ENCODE measurements around the gene HCFC2. TPM values are rescaled to one million over a fixed set of nuclear protein-coding genes. Genes with fewer than 3 reads are reported as not detected.

The HCFC2 gene
- total RNA-seq, 1 donor from 2014 or later, result 14.8 TPM

GRCh38 chr12:104133866-104134265, 69.5 kb downstream of the HCFC2 start:
- H3K36me3 Mint-ChIP-seq, result peaks cover 6% of the 10 kb centered on the region
- H3K4me1 Mint-ChIP-seq, result peaks cover 36% of the 10 kb centered on the region
- H3K4me3 Mint-ChIP-seq, result no peak overlapping the region
- H3K27ac Mint-ChIP-seq, result no peak overlapping the region
- no peak for DNase-seq (ENCODE audit: low spot score in 2 of 2, unreplicated experiment in 2 of 2)
- H3K9me3 Mint-ChIP-seq, result no peaks in the 10 kb centered on the region
- no peaks in the 10 kb centered on the region for H3K27me3 Mint-ChIP-seq (ENCODE audit: low read depth)
- no peak for TF ChIP-seq CTCF (IDR thresholded peaks at IDR 0.05; ENCODE audit: unreplicated experiment)

GRCh38 chr12:104134882-104135281, 70.6 kb downstream of the HCFC2 start:
- peaks cover 3% of the 10 kb centered on the region for H3K36me3 Mint-ChIP-seq
- H3K9me3 Mint-ChIP-seq, result no peaks in the 10 kb centered on the region
- H3K27ac Mint-ChIP-seq, result no peak overlapping the region
- peaks cover 39% of the 10 kb centered on the region for H3K4me1 Mint-ChIP-seq
- no peak for TF ChIP-seq CTCF (IDR thresholded peaks at IDR 0.05; ENCODE audit: unreplicated experiment)
- DNase-seq (ENCODE audit: low spot score in 2 of 2, unreplicated experiment in 2 of 2), result no peak
- H3K4me3 Mint-ChIP-seq, result no peak overlapping the region
- H3K27me3 Mint-ChIP-seq (ENCODE audit: low read depth), result no peaks in the 10 kb centered on the region

GRCh38 chr12:104136577-104136976, 72.2 kb downstream of the HCFC2 start:
- TF ChIP-seq CTCF (IDR thresholded peaks at IDR 0.05; ENCODE audit: unreplicated experiment), result no peak
- H3K4me3 Mint-ChIP-seq, result peak overlapping the region; percentile 84
- no peak for DNase-seq (ENCODE audit: low spot score in 2 of 2, unreplicated experiment in 2 of 2)
- H3K27me3 Mint-ChIP-seq (ENCODE audit: low read depth), result no peaks in the 10 kb centered on the region
- peaks cover 30% of the 10 kb centered on the region for H3K4me1 Mint-ChIP-seq
- H3K9me3 Mint-ChIP-seq, result no peaks in the 10 kb centered on the region
- H3K27ac Mint-ChIP-seq, result peak overlapping the region; percentile 93
- peaks cover 3% of the 10 kb centered on the region for H3K36me3 Mint-ChIP-seq

GRCh38 chr12:104137001-104137901, 72.9 kb downstream of the HCFC2 start:
- Mint-ChIP-seq H3K36me3 (peaks cover under 1% of the 10 kb centered on the region), H3K27me3 (ENCODE audit: low read depth) (no peaks in the 10 kb centered on the region), H3K4me3 (peak overlapping the region; percentile 84), H3K27ac (peak overlapping the region; percentile 93), H3K9me3 (no peaks in the 10 kb centered on the region), H3K4me1 (peaks cover 27% of the 10 kb centered on the region)
- TF ChIP-seq CTCF (IDR thresholded peaks at IDR 0.05; ENCODE audit: unreplicated experiment), result no peak
- DNase-seq (ENCODE audit: low spot score in 2 of 2, unreplicated experiment in 2 of 2), result peak; percentile 41 to 63

- peak within 1 kb of the TSS; percentile 84 for H3K4me3 Mint-ChIP-seq
- no peaks in the 10 kb centered on the region for H3K27me3 Mint-ChIP-seq (ENCODE audit: low read depth)
- H3K36me3 Mint-ChIP-seq, result no peaks in the 10 kb centered on the region
- H3K9me3 Mint-ChIP-seq, result no peaks in the 10 kb centered on the region
- H3K27ac Mint-ChIP-seq, result peak within 1 kb of the TSS; percentile 93
- peak; percentile 85 to 92 for DNase-seq (ENCODE audit: low spot score in 2 of 2, unreplicated experiment in 2 of 2)
- no peak for TF ChIP-seq CTCF (IDR thresholded peaks at IDR 0.05; ENCODE audit: unreplicated experiment)
- H3K4me1 Mint-ChIP-seq, result peaks cover 23% of the 10 kb centered on the region
Observed at GRCh38 chr12:104137902-104138796, 73.8 kb downstream of the HCFC2 start, which contains the start of gene NFYB. Gene NFYB (minus strand): TSS chr12:104138210. CDS start chr12:104135453, 2,757 bp downstream.
